A673 (cell line): ENCODE results near the gene STPG4. TPM values are rescaled to one million over a fixed set of nuclear protein-coding genes. Genes with fewer than 3 reads are reported as not detected.
A peak's percentile ranks its signal among the peaks of the same experiment; 100 is the strongest.

Experiments used
- BruUV-seq: library from RNA; stranded (reverse); fragments of 400-500 nt; replicated peaks from 2 replicates; lab custom pipeline; 2021; lab: Mats Ljungman, UMichigan
- CTCF ChIA-PET: fragments of 300-600 bp; sonication (Branson Sonifier 250); formaldehyde crosslinking; loops from one replicate; lab custom pipeline; 2022; ENCODE audit warnings: antibody characterized with exemption; lab: Charles Lee
- POLR2A ChIA-PET: fragments of 300-600 bp; sonication (Branson Sonifier 250); formaldehyde crosslinking; loops from one replicate; lab custom pipeline; 2022; ENCODE audit warnings: antibody characterized with exemption; ENCODE audit not compliant: low non-redundant PET; lab: Charles Lee
- DNase-seq: peaks from one replicate; pipeline ENCODE4 v3.0.0-alpha.2; 2015; ENCODE audit warnings: low spot score
- H3K27ac ChIP-seq: fragments of 200-600 bp; sonication (generic); 2 replicates; pipeline ENCODE4 v1.5.1; 2016; ENCODE audit warnings: mixed run types, low read depth, mild to moderate bottlenecking, mixed read lengths, antibody characterized with exemption, low read length; ENCODE audit not compliant: poor library complexity, severe bottlenecking
- H3K27me3 ChIP-seq: fragments of 200-600 bp; sonication (generic); replicated peaks from 2 replicates; pipeline ENCODE4 v1.6.1; 2017; ENCODE audit warnings: mixed run types, low read depth, mild to moderate bottlenecking, mixed read lengths, antibody characterized with exemption, low read length; ENCODE audit not compliant: insufficient read depth, poor library complexity
- H3K36me3 ChIP-seq: fragments of 200-600 bp; sonication (generic); 2 replicates; pipeline ENCODE4 v1.6.1; 2016; ENCODE audit warnings: mixed run types, mild to moderate bottlenecking, mixed read lengths, antibody characterized with exemption, low read length; ENCODE audit not compliant: insufficient read depth, poor library complexity, severe bottlenecking
- H3K4me1 ChIP-seq: fragments of 200-600 bp; sonication (generic); 2 replicates; pipeline ENCODE4 v1.6.1; 2017; ENCODE audit warnings: mixed run types, mild to moderate bottlenecking, mixed read lengths, antibody characterized with exemption, low read length; ENCODE audit not compliant: insufficient read depth, poor library complexity, severe bottlenecking
- H3K4me3 ChIP-seq: fragments of 200-600 bp; sonication (generic); 2 replicates; pipeline ENCODE4 v1.5.1; 2016; ENCODE audit warnings: low read depth, mixed run types, mild to moderate bottlenecking, mixed read lengths, low read length; ENCODE audit not compliant: poor library complexity, severe bottlenecking
- H3K9me3 ChIP-seq: fragments of 200-600 bp; sonication (generic); 2 replicates; pipeline ENCODE4 v1.6.1; 2016; ENCODE audit warnings: mixed run types, low read depth, mild to moderate bottlenecking, mixed read lengths, antibody characterized with exemption, low read length; ENCODE audit not compliant: poor library complexity, severe bottlenecking
- CTCF ChIP-seq: fragments of 300-800, 200-600 bp; sonication (generic); conservative IDR thresholded peaks from 2 replicates; pipeline ENCODE4 v1.5.1; 2017; ENCODE audit warnings: low read depth, mild to moderate bottlenecking, antibody characterized with exemption, low read length, moderate library complexity, mixed read lengths
- EZH2 ChIP-seq: fragments of 200-600 bp; sonication (generic); IDR thresholded peaks from 2 replicates; pipeline ENCODE4 v1.6.1; 2017; ENCODE audit warnings: borderline replicate concordance, low read depth, mild to moderate bottlenecking, mixed read lengths, antibody characterized with exemption, low read length; ENCODE audit not compliant: poor library complexity, severe bottlenecking
- intact Hi-C: fragments of 100-400 bp; cut with micrococcal nuclease; formaldehyde crosslinking; loops from one replicate; pipeline ENCODE4 v1.10.0; 2022; ENCODE audit not compliant: unreplicated experiment
- total RNA-seq: library from RNA; stranded (reverse); gene quantifications from 2 replicates; pipeline ENCODE4 v1.2.3, GENCODE V29; 2021

STPG4 gene
- total RNA-seq, 1 experiment from 2014 or later = 0.75 TPM

GRCh38 chr2:47056868-47057686 lies 98.0 kb downstream of the STPG4 start:
- peaks cover 30% of the 10 kb centered on the region for H3K4me1 ChIP-seq
- CTCF ChIA-PET = no interaction called here
- no peak overlapping the region for H3K4me3 ChIP-seq
- no TSS peak for BruUV-seq
- TF ChIP-seq EZH2 = no peak
- no peak for TF ChIP-seq CTCF
- intact Hi-C loops = no loop called here
- H3K27ac ChIP-seq = peak overlapping the region; percentile 46
- H3K36me3 ChIP-seq = no peaks in the 10 kb centered on the region
- DNase-seq = no peak
- POLR2A ChIA-PET = interaction anchor here (0.8 kb wide), 1 partner anchor 9 kb away, joined by 4 read pairs; no protein-coding TSS in a partner anchor
- H3K9me3 ChIP-seq = no peaks in the 10 kb centered on the region
- no peaks in the 10 kb centered on the region for H3K27me3 ChIP-seq

- Histone ChIP-seq H3K4me3 (no peak overlapping the region), H3K4me1 (peaks cover 30% of the 10 kb centered on the region), H3K27ac (peak overlapping the region; percentile 47), H3K9me3 (no peaks in the 10 kb centered on the region), H3K27me3 (no peaks in the 10 kb centered on the region), H3K36me3 (no peaks in the 10 kb centered on the region)
- no TSS peak for BruUV-seq
- peak; percentile 57 for DNase-seq
- POLR2A ChIA-PET = no interaction called here
- no peak for TF ChIP-seq CTCF
- no peak for TF ChIP-seq EZH2
- intact Hi-C loops = no loop called here
- CTCF ChIA-PET = no interaction called here
These were observed 98.7 kb downstream of the STPG4 start for GRCh38 chr2:47056374-47056773.

- no peak for TF ChIP-seq EZH2
- TF ChIP-seq CTCF = no peak
- intact Hi-C loops = no loop called here
- CTCF ChIA-PET = no interaction called here
These were observed 100.2 kb downstream of the STPG4 start for GRCh38 chr2:47054868-47055267.

More at GRCh38 chr2:47054868-47055267, 100.2 kb downstream of the STPG4 start:
- Histone ChIP-seq H3K27me3 (no peaks in the 10 kb centered on the region), H3K27ac (no peak overlapping the region), H3K4me1 (peaks cover 30% of the 10 kb centered on the region), H3K4me3 (no peak overlapping the region), H3K36me3 (no peaks in the 10 kb centered on the region), H3K9me3 (no peaks in the 10 kb centered on the region)
- POLR2A ChIA-PET = no interaction called here
- no TSS peak for BruUV-seq
- no peak for DNase-seq
